H1 (cell line): ENCODE data around the gene PITX1. TPM values are rescaled to one million over a fixed set of nuclear protein-coding genes. Genes with fewer than 3 reads are reported as not detected.
A peak's percentile ranks its signal among the peaks of the same experiment; 100 is the strongest.

ENCODE experiments used
- CTCF ChIA-PET: fragments of 300-600 bp; sonication (Branson Sonifier 250); formaldehyde crosslinking; loops from one replicate; lab custom pipeline; 2021; ENCODE audit not compliant: partially characterized antibody; lab: Charles Lee
- POLR2A ChIA-PET: fragments of 300-600 bp; sonication (Branson Sonifier 250); formaldehyde crosslinking; loops from one replicate; lab custom pipeline; 2021; ENCODE audit warnings: inconsistent platforms; ENCODE audit not compliant: partially characterized antibody; lab: Charles Lee
- DNase-seq, 2 experiments: peaks; one replicate each; pipeline versions ENCODE4 v3.0.0 to v3.0.0-alpha.2; 2010 to 2022; ENCODE audit warnings: low spot score in 2 of 2, low read depth in 1 of 2, mixed read lengths in 1 of 2
- FAIRE-seq: peaks from 2 replicates; lab custom pipeline; 2011; peaks lifted over from hg19 to GRCh38; lab: Jason Lieb, UNC
- H2AFZ ChIP-seq: 2 replicates; pipeline ENCODE4 v1.8.1; 2012; ENCODE audit warnings: low read length, inconsistent platforms
- H2AK5ac ChIP-seq: 2 replicates; pipeline ENCODE4 v1.6.1; 2013; ENCODE audit warnings: low read depth, low read length
- H2BK120ac ChIP-seq: replicated peaks from 2 replicates; pipeline ENCODE3; 2013; ENCODE audit warnings: low read depth, low read length, inconsistent platforms
- H2BK12ac ChIP-seq: 2 replicates; pipeline ENCODE4 v1.6.1; 2013; ENCODE audit warnings: low read depth, low read length
- H2BK15ac ChIP-seq: 2 replicates; pipeline ENCODE4 v1.6.1; 2013; ENCODE audit warnings: low read length
- H2BK20ac ChIP-seq: 2 replicates; pipeline ENCODE4 v1.6.1; 2013; ENCODE audit warnings: low read length
- H2BK5ac ChIP-seq: 2 replicates; pipeline ENCODE4 v1.6.1; 2013; ENCODE audit warnings: low read depth, low read length
- H3K14ac ChIP-seq: 2 replicates; pipeline ENCODE4 v1.6.1; 2013; ENCODE audit warnings: inconsistent platforms; ENCODE audit not compliant: insufficient read length
- H3K18ac ChIP-seq: 2 replicates; pipeline ENCODE4 v1.6.1; 2013; ENCODE audit warnings: low read length; ENCODE audit errors: extremely low read depth
- H3K23ac ChIP-seq: 2 replicates; pipeline ENCODE4 v1.6.1; 2013; ENCODE audit warnings: inconsistent platforms; ENCODE audit not compliant: insufficient read length
- H3K23me2 ChIP-seq: 2 replicates; pipeline ENCODE4 v1.6.1; 2013; ENCODE audit warnings: low read depth, low read length
- H3K27ac ChIP-seq: 2 replicates; pipeline ENCODE4 v1.6.1; 2011; ENCODE audit warnings: low read depth, low read length, inconsistent platforms
- H3K27me3 ChIP-seq, 4 experiments: replicated peaks in 1 of 4; 1 replicate in 1 of 4; 2 replicates in 3 of 4; pipeline versions ENCODE4 v1.6.1 to v1.8.1; 2011 to 2013; ENCODE audit warnings: low read length in 3 of 4, mild to moderate bottlenecking in 3 of 4, inconsistent platforms in 2 of 4, mixed read lengths in 2 of 4, moderate library complexity in 1 of 4; ENCODE audit not compliant: control insufficient read depth in 3 of 4, insufficient read depth in 3 of 4; ENCODE audit errors: extremely low read depth in 1 of 4
- H3K36me3 ChIP-seq, 4 experiments: 2 replicates each; pipeline versions ENCODE4 v1.6.1 to v1.8.1; 2011 to 2013; ENCODE audit warnings: mild to moderate bottlenecking in 4 of 4, low read length in 3 of 4, moderate library complexity in 2 of 4, control low read depth in 1 of 4, inconsistent platforms in 1 of 4; ENCODE audit not compliant: insufficient read depth in 4 of 4, control insufficient read depth in 2 of 4
- H3K4ac ChIP-seq: replicated peaks from 2 replicates; pipeline ENCODE3; 2013; ENCODE audit warnings: low read length, low read depth, mixed read lengths, inconsistent platforms; ENCODE audit not compliant: insufficient read length
- H3K4me1 ChIP-seq, 4 experiments: replicated peaks in 1 of 4; 1 replicate in 1 of 4; 2 replicates in 3 of 4; pipeline versions ENCODE4 v1.6.1 to v1.8.1; 2011 to 2013; ENCODE audit warnings: low read length in 3 of 4, inconsistent platforms in 2 of 4, mixed read lengths in 1 of 4; ENCODE audit not compliant: insufficient read depth in 4 of 4, control insufficient read depth in 3 of 4
- H3K4me2 ChIP-seq, 2 experiments: 2 replicates each; pipeline versions ENCODE4 v1.6.1 to v1.8.1; 2011 to 2013; ENCODE audit warnings: low read depth in 2 of 2, low read length in 2 of 2, control low read depth in 1 of 2, inconsistent platforms in 1 of 2, mild to moderate bottlenecking in 1 of 2; ENCODE audit not compliant: insufficient read depth in 1 of 2
- H3K4me3 ChIP-seq, 4 experiments: fragments of 200-600, 300-600 bp in 1 of 4; sonication (generic), shearing (Covaris generic), sonication (Bioruptor Twin) in 1 of 4; 2 replicates each; pipeline versions ENCODE4 v1.5.1 to v1.8.1; 2011 to 2016; ENCODE audit warnings: low read length in 4 of 4, low read depth in 3 of 4, control low read depth in 2 of 4, inconsistent platforms in 2 of 4, mild to moderate bottlenecking in 2 of 4, mixed read lengths in 1 of 4, moderate library complexity in 1 of 4; ENCODE audit not compliant: insufficient read depth in 2 of 4; ENCODE audit errors: extremely low read depth in 1 of 4
- H3K56ac ChIP-seq: replicated peaks from 2 replicates; pipeline ENCODE3; 2013; ENCODE audit warnings: low read depth, mild to moderate bottlenecking, mixed read lengths, low read length, inconsistent platforms; ENCODE audit not compliant: insufficient read length
- H3K79me1 ChIP-seq: 2 replicates; pipeline ENCODE4 v1.6.1; 2013; ENCODE audit warnings: low read depth, low read length, control low read depth
- H3K79me2 ChIP-seq, 2 experiments: 2 replicates each; pipeline versions ENCODE4 v1.6.1 to v1.8.1; 2012 to 2013; ENCODE audit warnings: low read length in 2 of 2, mild to moderate bottlenecking in 2 of 2, inconsistent platforms in 1 of 2; ENCODE audit not compliant: insufficient read depth in 2 of 2, control insufficient read depth in 1 of 2
- H3K9ac ChIP-seq, 4 experiments: replicated peaks in 1 of 4; 1 replicate in 1 of 4; 2 replicates in 3 of 4; pipeline versions ENCODE4 v1.6.1 to v1.8.1; 2011 to 2013; ENCODE audit warnings: low read depth in 3 of 4, low read length in 3 of 4, control low read depth in 2 of 4, mild to moderate bottlenecking in 2 of 4, moderate library complexity in 2 of 4, inconsistent platforms in 1 of 4; ENCODE audit errors: extremely low read depth in 1 of 4
- H3K9me3 ChIP-seq, 2 experiments: 2 replicates each; pipeline versions ENCODE4 v1.6.1 to v1.8.1; 2012 to 2013; ENCODE audit warnings: mild to moderate bottlenecking in 2 of 2, moderate library complexity in 2 of 2, control low read depth in 1 of 2, inconsistent platforms in 1 of 2, low read depth in 1 of 2, low read length in 1 of 2, mixed read lengths in 1 of 2; ENCODE audit not compliant: insufficient read depth in 2 of 2
- H4K20me1 ChIP-seq, 2 experiments: replicated peaks in 1 of 2; 2 replicates each; pipeline versions ENCODE3 to v1.8.1; 2011 to 2013; ENCODE audit warnings: inconsistent platforms in 2 of 2, low read length in 2 of 2, mild to moderate bottlenecking in 1 of 2; ENCODE audit not compliant: insufficient read depth in 2 of 2, control insufficient read depth in 1 of 2
- H4K5ac ChIP-seq: 2 replicates; pipeline ENCODE4 v1.6.1; 2013; ENCODE audit warnings: low read length, low read depth, mixed read lengths, inconsistent platforms; ENCODE audit not compliant: insufficient read length
- H4K8ac ChIP-seq: 2 replicates; pipeline ENCODE4 v1.8.0; 2013; ENCODE audit warnings: mild to moderate bottlenecking, moderate library complexity, low read length, inconsistent platforms; ENCODE audit not compliant: insufficient read depth; ENCODE audit errors: extremely low read depth
- H4K91ac ChIP-seq: replicated peaks from 2 replicates; pipeline ENCODE3; 2013; ENCODE audit warnings: low read length, mixed read lengths, inconsistent platforms; ENCODE audit not compliant: insufficient read length
- FOSL1 ChIP-seq: IDR thresholded peaks from 2 replicates; pipeline ENCODE4 v1.6.1; 2011; ENCODE audit warnings: mild to moderate bottlenecking, low read depth, low read length, moderate library complexity; ENCODE audit not compliant: insufficient read depth
- NANOG ChIP-seq: IDR thresholded peaks from 2 replicates; pipeline ENCODE4 v1.6.1; 2011; ENCODE audit warnings: low read length, low read depth, mild to moderate bottlenecking, inconsistent platforms; ENCODE audit not compliant: insufficient read depth, poor library complexity, severe bottlenecking
- RNF2 ChIP-seq: fragments of 200-900, 300-1000 bp; sonication (generic); IDR thresholded peaks from 2 replicates; pipeline ENCODE4 v1.7.1; 2016; ENCODE audit warnings: borderline replicate concordance, low read depth, mild to moderate bottlenecking, antibody characterized with exemption, low read length; ENCODE audit not compliant: poor library complexity, severe bottlenecking; ENCODE audit errors: missing control alignments
- SIN3A ChIP-seq, 2 experiments: IDR thresholded peaks in 1 of 2; conservative IDR thresholded peaks in 1 of 2; 2 replicates each; pipeline ENCODE4 v1.6.1; 2011 to 2012; ENCODE audit warnings: low read length in 2 of 2, improper control_type of control experiment in 1 of 2, low read depth in 1 of 2, mild to moderate bottlenecking in 1 of 2
- SP4 ChIP-seq: IDR thresholded peaks from 2 replicates; pipeline ENCODE4 v1.6.1; 2012; ENCODE audit warnings: low read length, inconsistent platforms
- WGBS, 2 experiments: shearing (Covaris generic) in 1 of 2; methylation state at CpG; one replicate each; pipeline versions ENCODE4 v1.1.6 to v1.1.7; 2013 to 2015; ENCODE audit warnings: low lambda C conversion rate in 2 of 2, mixed read lengths in 2 of 2, inconsistent platforms in 1 of 2, low coverage in 1 of 2, missing lambda C conversion rate in 1 of 2; ENCODE audit not compliant: insufficient replicate concordance in 2 of 2, insufficient coverage in 1 of 2, insufficient read length in 1 of 2; ENCODE audit errors: extremely low coverage in 1 of 2, missing lambda C conversion rate in 1 of 2; 5-methylcytosine and 5-hydroxymethylcytosine counted together
- polyA plus RNA-seq, 7 experiments: library from polyadenylated mRNA; depleted of rRNA in 3 of 7; stranded (reverse) in 5 of 7; unstranded in 2 of 7; fragments of >200 nt in 5 of 7; fragments of 200-250 nt in 2 of 7; gene quantifications; 1 replicate in 5 of 7; 2 replicates in 1 of 7; 4 replicates in 1 of 7; pipeline versions ENCODE4 v1.2.1 to v1.2.3, GENCODE V29; 2011 to 2013; ENCODE audit warnings: missing spikeins in 2 of 7, mixed read lengths in 2 of 7
- total RNA-seq: library from RNA; stranded (reverse); fragmentation: NEBNext Ultra II Directional; extraction: Animal tissue kit (Norgen Biotek cat#: 25700); gene quantifications from 2 replicates; pipeline ENCODE4 v1.2.1, GENCODE V29; 2021

Gene PITX1
- total and polyA plus RNA-seq, 2 of the 8 experiments (the other 6 are each of a cell fraction or from before 2014, with no cell fraction given) = 0.03 TPM; not detected in 1

DNA sequence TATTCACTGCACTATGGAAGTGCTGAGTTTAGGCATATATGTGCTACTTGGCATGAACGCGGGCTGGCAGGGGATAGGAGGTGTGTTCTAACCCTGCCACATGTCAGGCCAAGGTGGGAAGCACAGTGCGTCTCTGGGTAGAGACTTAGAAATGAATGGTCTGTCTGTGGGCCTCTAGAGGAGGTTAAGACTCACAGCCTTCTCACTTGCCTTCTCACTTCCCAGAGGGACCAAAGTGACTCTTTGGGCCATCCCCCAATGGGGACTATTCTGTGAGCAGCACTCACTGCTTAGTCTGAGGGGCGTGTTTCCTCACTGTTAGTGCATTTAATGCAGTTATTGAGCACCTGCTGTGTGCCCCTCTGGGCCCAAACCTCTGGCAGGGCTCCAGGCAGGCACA is 2.4 kb upstream of the PITX1 start:
- POLR2A ChIA-PET = no interaction called here
- TF ChIP-seq NANOG (no peak), FOSL1 (no peak), SIN3A (conservative IDR thresholded peaks at IDR 0.05 in 1 of 2, IDR thresholded peaks at IDR 0.05 in 1 of 2; ENCODE audit: low read depth in 1 of 2, low read length in 2 of 2) (no peak), SP4 (no peak), RNF2 (peak; percentile 72)
- Histone ChIP-seq H3K23ac (no peak overlapping the region), H3K56ac (no peak overlapping the region), H3K79me2 (no peaks in the 10 kb centered on the region), H3K9ac (no peak overlapping the region), H2BK15ac (0 out of 2 replicates have a peak overlapping the region, but pooled peaks have one; percentile 21), H4K5ac (no peak overlapping the region), H2BK120ac (no peak overlapping the region), H2AK5ac (0 out of 2 replicates have a peak overlapping the region, but pooled peaks have one; percentile 18), H4K91ac (no peak overlapping the region), H3K18ac (no peak overlapping the region), H2AFZ (no peak overlapping the region), H3K9me3 (no peaks in the 10 kb centered on the region), H3K4ac (no peak overlapping the region), H3K79me1 (0 out of 2 replicates have a peak, but pooled peaks cover 2% of the 10 kb centered on the region), H3K4me3 (no peak overlapping the region), H3K27ac (no peak overlapping the region), H3K4me2 (no peak overlapping the region), H3K4me1 (peaks cover 3 to 36% (median 22%) of the 10 kb centered on the region in 4 experiments; a peak in 6 of 7 replicates), H3K23me2 (peaks cover 14% of the 10 kb centered on the region; the same call in 1 of the 2 replicates), H4K8ac (no peak overlapping the region), H2BK5ac (no peak overlapping the region), H3K36me3 (peaks cover 0 to 9% (median 0%) of the 10 kb centered on the region in 4 experiments; a peak in 1 of 8 replicates), H3K14ac (no peak overlapping the region), H2BK20ac (no peak overlapping the region), H4K20me1 (peaks cover 38 to 52% of the 10 kb centered on the region in 2 experiments), H2BK12ac (no peak overlapping the region), H3K27me3 (peaks cover 94 to 99% (median 97%) of the 10 kb centered on the region in 4 experiments)
- DNase-seq = no peak
- 42% methylated on average over 4 of the region's 4 CpGs; no CpG with 5 or more reads in 1 of the 2 experiments for WGBS, 2 experiments
- CTCF ChIA-PET = interaction anchor here (0.7 to 2.6 kb wide), 8 partner anchors 9 to 151 kb away, joined by 3 to 10 read pairs (median 4); no protein-coding TSS in a partner anchor
- FAIRE-seq = no peak
